NCI-H82 (cell line): ENCODE measurements around the gene CCDC90B.

Source experiments
- DNase-seq: peaks from one replicate; lab custom pipeline; 2025; lab: John Stamatoyannopoulos, UW

The CCDC90B gene

GRCh38 chr11:83235825-83236224 is 50.3 kb downstream of the CCDC90B start:
- DNase-seq, result no peak

DNA sequence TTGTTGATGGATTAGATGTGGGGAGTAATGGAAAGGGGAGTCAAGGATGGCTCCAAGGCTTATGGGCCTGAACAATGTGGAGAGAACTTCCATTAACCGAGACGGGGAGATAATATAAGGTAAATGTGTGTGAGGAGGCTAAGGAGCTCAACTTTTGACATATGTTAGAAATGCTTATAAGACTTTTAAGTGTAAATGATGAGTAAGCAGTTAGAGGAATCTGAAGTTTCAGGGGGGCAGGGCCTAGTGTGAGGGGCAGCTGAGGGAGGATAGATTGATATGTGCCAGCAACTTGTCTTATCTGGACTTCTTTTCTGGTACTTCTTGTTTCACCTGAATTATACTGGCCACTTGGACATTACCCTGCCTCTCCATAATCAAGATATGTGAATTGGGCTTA is 62.7 kb downstream of the CCDC90B start:
- DNase-seq, result no peak

DNA sequence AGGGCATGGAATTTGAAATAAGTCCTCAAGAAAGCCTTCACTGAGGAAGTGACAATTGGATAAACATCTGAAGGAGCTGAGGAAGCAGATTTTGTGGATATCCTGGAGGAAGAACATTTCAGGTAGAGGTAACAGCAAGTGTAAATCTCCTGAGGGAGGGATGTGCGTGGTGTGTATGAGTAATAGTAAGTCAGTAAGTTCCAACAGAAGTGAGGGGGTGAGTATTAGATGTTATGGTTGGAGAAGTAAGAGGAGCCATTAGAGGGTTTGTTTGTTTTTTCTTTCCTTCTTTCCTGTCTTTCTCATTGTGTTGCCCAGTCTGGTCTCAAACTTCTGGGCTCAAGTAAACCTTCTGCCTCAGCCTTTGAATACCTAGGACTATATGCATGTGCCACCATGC is 63.7 kb downstream of the CCDC90B start:
- DNase-seq, result no peak

- no peak for DNase-seq
Observed at GRCh38 chr11:83221694-83222093, 64.5 kb downstream of the CCDC90B start.

GRCh38 chr11:83220260-83220659 is 65.9 kb downstream of the CCDC90B start:
- no peak for DNase-seq

DNA sequence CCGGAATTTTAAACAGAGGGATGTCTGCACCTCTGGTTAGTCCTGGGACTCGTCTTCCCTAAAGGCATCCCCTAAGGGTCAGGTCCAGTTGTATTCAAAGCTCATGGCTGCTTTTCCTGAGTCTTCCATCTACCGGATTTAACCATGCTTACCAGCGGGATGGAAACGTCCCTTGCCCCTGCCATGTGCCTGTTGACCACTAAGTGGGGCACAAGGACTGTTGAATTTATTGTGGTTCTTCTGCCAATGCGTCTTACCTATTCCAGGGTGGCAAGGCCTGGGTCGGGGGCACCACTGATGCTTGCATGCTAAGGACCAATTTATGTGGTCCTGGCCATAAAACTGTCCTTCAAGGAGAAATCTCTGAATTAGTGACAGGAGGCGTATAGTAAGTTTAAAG is 67.1 kb downstream of the CCDC90B start:
- peak; percentile 50 for DNase-seq
